GM21529 (cell line): Measurements from ENCODE around the gene LONP1.
"Not testable (repeated sequence)": the region's sequence is repeated elsewhere in the genome, so short reads cannot be mapped to it uniquely, and the experiment has no call there.

Experiments
- ATAC-seq: cut with Tn5 transposase; IDR thresholded peaks from one replicate; pipeline ENCODE4 v1.9.1; 2021; ENCODE audit not compliant: unreplicated experiment

LONP1 gene

DNA sequence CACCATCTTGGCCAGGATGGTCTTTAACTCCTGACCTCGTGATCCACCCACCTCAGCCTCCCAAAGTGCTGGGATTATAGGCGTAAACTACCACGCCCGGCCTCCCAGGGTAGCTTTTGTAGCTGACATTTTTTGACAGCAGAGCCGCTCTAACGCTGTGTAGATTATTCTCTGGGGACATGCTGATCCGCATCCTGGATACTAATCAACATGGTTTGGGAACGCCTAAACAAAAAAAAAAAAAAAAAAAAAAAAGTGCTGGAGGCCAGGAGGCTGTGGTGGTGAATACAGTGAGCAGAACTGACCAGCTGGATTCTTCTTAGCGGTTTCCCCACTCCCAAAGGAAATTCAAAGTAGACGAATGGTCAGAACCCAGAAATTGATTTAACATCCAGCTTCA, 5.1 kb downstream of the LONP1 start:
- no peak for ATAC-seq

DNA sequence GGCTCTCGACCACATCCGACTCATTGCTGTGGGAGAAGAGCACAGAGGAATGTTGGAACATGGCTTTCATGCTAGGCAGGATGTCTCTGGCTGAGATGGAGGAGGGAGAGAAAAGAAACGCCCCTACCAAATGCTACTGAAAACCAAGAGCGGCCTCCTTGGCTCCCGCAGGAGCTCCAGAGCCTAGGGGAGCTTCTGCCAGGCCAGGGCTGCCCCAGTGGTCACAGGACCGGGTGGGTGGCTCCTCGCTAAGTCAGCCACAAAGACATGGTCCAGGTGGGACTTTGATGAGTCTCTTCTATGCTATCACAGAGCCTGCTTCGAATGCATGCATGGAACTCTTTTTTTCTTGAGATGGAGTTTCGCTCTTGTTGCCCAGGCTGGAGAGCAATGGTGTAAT, 6.7 kb downstream of the LONP1 start:
- ATAC-seq, result no peak

DNA sequence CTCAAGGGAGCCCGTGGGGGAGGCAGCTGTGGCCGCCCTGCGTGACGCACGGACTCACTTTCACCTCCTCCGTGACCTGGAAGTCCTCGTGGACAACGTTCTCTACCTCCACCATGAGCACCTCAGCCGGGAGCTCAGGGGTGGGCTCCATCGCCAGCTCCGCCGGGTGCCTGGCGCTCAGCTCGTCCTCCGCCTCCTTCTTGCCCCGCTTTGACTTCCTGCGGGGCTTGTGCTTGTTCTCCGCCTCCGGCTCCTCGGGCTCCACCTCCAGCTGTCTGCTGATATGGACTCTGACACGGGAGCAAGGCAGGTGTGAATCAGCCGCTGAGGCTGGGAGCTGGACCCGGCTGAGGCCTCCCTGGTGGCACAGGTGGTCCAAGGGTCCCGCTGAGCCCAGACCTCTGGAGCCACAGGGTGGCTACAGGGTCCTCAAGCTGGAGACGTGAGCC, 8.2 kb downstream of the LONP1 start:
- no peak for ATAC-seq

DNA sequence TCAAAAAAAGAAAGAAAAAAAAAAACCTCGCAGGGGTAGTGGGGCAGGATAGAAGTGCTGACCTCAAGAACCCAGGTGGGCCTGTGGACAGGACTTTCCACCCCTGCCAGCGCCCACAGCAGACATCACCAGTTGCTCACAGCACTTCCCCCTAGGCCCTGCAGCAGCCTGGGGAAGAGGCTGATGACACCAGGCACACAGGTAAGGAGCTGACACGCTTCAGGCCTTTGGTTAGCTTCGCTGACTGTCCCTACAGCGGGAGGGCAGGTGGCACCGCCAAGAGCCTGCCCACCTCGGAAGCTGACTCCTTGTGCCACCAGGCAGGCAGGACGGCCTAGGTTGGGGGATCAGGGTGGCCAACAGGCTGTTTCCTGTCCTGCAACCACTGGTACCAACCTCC, 8.9 kb downstream of the LONP1 start:
- no peak for ATAC-seq

DNA sequence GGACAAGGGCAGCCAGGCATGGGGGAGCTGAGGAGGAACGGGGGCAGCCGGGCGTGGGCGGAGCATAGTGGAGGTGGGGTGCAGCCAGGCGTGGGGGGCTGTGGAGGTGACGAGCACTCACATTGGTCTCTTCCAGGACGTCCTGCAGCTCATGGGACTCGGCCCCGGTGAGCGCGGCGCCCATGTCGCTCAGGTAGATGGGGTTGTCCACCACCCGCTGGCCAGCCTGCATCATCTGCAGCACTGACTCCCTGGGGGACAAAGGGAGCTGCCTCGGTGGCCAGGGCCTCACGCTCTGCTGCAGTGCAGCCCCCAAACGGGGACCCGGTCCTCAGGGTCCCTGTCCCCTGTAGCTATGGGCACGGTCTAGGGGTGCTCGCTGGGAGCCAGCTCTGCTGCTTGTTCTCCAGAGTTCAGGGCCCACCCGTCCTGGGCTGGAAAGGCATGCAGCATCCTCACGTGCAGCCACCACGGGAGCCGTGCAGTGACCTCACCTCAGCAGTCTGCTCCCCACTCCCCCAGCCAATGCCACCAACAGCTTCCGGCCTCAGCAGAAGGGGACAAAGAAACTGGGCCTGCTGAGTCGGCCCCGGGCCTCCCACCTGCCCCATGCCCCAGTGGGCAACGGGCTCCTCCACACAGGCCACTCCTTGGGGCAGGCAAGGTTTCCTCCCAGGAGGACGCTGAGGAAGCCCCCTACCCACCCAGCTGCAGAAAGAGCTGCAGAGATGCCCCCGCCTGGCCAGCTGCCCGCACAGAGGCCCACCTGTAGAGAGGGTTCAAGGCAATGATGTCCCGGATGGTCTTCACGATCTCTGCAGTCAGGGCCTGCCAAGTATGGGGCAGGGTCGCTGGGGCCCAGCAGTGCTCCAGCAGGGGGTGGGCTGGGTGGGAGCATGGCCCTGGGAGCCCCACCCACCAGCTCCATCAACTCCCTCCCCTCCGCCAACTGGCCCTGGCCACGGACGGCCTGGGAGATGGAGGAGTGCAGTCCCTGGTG, 12.1 kb downstream of the LONP1 start:
- ATAC-seq, result no peak

DNA sequence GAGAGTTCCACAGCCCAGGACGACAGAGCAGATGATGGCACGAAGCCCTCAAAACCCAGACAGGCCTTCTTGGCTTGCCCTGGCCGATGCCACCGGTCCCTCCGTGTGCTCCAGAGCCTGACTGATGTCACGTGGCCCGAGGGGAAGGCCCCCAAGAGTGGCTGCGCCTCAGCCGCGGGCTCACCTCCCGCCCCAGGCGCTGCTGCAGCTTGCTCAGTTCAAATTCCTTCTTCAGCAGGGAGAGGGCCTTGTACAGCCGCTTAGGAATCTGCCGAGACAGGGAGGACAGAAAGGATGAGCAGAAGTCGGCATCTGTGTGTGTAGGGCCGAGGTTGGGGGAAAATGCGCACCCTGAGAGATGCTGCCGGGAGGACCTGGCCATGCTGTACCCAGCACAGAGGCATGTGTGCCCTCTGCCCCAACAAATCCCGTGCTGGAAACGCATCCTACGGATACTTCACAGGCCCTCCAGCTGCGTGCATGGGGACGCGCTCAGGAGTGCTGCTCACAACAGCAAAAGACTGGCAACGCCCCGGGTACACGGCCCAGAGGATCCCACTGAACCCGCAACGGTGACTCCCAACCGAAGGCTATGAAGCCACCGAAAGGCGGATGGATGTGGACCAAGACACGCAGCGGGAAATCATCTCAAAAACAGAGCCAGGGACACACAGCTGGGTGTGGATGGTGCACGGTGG, 12.9 kb downstream of the LONP1 start:
- no peak for ATAC-seq

DNA sequence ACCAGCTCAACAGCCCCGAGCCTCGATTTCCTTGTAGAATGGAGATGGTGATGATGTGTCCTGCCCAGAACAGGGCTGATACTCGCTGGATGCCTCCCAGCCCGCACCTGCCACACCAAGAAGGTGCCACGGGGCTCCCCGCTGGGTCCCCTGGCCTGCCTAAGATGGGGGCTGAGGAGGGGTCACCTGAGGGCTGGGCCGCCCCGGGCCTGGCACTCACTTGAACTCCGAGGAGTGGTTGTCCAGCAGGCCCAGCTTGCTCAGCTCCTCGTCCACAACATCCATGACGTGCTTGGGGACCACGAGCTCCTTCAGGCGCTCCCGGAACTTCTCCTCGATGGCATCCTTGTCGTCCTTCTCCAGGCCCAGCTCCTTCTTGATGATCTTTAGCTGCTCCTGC, 14.4 kb downstream of the LONP1 start:
- ATAC-seq, result no peak

DNA sequence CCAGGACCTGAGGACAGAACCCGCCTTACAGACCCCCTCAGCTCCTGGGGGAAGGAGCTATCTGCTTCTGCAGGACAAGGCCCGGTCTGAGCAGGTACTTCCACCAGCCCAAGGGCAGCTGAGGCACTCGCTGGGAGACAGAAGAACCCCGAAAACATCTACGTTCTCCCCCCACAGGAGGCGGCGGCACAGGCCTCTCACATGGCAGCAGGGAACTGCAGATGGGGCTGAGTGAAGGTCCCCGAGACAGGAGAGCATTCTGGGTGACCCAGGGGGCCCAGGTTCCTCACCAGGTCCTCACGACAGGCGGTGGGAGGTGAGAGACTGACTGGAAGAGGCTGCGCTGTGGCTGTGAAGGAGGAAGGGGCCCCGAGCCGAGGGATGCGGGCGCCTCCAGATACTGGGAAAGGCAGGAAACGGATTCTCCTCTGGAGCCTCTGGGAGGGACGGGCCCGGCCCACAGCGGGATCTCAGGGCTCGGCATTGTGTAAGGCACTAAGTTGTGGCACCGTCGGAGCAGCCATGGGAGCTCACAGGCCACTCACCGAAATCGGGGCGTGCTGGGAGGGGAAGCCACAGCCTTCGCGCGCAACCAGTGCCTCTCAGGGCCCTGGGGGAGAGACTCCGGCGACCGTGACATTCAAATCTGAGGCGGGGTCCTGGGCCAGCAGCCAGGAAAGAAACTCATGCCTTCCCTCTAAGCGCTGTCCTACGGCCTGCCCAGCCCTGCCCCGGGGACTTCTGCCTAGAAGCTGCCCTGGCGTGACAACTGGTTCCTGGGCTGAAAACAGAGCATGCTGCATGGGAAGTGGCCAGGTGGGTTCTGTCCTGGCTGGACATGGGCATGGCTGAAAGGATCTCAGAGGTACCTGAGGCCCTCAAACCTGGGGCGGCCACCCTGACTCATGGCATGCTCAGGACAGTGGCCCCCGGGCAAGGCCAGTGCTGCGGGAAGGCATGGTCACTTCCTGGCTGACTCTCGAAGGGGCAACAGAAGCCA, 15.8 kb downstream of the LONP1 start:
- ATAC-seq, result no peak

DNA sequence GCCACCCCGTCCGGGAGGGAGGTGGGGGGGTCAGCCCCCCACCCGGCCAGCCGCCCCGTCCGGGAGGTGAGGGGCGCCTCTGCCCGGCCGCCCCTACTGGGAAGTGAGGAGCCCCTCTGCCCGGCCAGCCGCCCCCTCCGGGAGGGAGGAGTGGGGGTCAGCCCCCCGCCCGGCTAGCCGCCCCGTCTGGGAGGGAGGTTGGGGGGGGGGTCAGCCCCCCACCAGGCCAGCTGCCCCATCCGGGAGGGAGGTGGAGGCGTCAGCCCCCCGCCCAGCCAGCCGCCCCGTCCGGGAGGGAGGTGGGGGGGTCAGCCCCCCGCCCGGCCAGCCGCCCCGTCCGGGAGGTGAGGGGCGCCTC, 17.9 kb downstream of the LONP1 start:
- not testable (repeated sequence) for ATAC-seq

DNA sequence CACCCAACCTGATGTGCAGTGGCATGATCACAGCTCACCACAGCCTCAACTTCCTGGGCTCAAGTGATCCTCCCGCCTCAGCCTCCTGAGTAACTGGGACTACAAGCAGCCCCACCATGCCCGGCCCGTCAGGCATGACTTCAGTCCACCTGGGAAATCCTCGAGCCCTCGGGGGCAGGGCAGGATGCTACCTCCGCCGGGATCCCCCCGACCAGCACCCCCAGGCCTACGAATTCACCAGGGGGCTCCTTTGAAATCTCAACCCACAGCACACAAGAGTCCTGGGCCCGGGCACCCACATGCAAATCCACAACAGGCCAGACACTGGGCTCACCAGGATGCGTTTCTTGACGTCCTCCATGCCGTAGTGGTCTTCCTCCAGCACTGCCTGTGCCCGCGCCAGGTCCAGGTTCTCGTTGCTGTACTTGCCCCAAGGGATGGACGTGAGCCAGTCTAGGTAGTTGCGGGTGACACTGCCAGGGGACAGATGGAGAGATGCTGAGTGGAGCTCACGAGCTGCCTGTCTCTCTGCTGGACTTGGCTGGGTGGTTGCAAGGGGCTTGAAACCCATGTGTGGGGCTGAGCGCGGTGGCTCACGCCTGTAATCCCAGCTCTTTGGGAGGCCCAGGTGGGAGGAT, 19.4 kb downstream of the LONP1 start:
- ATAC-seq, result no peak

DNA sequence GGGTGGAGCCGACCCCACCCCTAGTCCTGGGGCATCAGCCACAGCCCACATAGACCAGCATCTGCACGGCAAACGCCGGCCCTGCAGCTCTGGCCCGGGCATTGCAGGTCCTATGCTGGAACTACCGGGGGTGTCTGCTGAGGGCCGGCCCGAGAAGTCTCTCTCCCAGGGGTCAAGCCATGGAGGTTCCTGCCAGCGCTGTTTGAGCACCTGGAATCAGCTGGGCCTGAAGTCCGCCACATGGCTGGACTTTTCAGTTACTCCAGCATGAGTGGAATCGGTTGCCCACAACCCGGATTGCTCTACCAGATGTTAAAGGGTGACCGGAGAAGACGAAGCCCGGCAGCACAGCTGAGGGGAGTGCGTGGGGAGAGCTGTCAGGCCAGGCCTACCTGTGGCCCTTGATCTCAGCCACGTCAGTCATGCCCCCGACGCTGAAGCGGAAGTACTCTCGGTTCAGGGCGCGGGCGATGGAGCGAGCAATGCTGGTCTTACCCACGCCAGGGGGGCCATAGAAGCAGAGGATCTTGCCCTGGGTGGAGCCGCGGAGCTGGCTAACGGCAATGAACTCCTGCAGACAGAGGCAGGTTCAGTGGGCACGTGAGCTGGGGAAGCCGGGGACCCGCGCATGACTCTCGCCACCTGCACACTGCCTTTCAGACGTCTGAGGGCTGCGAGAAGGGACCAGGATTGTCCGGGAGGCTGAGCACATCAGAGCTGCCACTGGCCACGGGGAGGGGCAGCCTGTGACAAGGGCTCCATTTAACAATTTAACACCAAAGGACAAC, 21.1 kb downstream of the LONP1 start:
- no peak for ATAC-seq

DNA sequence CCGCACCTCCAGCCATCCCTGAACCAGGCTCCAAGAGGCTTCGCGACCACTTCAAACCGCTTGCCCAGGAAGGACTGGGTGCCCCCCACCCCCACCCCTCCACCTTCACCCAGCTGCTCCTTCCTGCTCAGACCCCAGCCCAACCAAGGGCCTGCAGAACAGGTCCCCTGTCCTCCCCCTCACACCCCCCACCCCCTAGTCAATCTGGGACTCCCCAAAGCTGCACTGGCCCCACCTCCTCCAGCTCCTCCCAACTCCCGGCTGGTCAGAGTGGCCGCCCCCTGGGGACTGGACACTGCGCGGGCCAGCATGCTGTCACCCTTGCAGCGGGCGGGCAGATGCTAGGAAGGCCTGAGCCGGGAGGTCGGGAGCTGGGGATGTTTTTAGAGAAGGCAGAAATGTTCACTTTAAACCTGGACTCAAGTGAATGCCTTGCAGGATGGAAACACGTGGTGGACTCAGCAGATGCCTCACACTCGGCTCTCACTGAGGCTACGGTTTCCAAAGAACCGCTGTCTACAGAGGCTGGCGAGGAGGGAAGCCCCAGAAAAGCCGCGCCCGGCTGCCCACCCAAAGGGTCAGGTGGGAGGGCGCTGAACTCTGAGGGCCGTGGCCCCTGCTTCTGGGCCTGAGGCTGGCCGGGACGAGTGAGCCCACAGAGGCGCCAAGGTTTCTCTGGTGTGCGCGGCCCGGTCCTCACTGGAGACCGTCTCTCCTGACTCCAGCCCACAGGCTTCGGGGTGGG, 21.9 kb downstream of the LONP1 start:
- no peak for ATAC-seq

DNA sequence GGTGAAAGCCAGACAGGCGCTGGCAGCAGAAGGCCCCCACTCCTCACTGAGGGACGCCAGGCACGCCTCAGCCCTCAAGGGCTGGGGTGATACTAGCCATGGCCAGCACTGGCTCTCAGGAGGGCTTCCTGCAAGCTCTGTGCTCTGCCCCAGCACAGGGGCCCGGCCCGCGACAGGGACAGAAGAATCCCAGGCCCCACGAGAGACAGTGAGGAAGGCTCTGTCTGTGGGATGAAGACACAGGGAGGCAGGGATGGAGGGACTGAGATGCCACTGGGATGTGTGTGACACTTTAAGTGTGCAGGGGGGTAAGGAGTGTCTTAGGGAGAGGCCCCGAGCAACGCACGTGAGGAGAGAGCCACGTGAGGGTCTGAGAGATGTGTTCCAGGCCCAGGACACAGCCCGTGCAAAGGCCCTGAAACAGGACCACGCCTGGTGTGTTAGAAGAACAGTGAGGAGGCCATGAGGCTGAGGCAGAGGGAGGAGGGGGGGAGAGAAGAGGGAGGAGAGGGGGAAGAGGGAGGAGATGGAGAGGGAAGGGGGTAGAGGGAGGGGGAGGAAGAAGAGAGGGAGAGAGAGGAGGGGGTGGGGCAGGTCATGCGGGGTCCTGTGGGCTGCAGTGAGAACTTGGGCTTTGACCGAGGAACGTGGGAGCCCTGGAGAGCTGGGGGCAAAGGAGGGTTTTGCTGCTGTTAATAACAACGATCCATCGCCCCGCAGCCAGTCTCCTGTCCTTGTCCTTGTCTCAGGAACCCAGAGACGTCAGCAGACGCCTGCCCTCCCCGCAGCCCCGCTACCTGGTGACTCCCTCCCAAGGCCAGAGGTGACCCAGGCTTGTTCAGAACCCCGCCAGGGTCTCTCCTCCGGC, 22.7 kb downstream of the LONP1 start:
- no peak for ATAC-seq

DNA sequence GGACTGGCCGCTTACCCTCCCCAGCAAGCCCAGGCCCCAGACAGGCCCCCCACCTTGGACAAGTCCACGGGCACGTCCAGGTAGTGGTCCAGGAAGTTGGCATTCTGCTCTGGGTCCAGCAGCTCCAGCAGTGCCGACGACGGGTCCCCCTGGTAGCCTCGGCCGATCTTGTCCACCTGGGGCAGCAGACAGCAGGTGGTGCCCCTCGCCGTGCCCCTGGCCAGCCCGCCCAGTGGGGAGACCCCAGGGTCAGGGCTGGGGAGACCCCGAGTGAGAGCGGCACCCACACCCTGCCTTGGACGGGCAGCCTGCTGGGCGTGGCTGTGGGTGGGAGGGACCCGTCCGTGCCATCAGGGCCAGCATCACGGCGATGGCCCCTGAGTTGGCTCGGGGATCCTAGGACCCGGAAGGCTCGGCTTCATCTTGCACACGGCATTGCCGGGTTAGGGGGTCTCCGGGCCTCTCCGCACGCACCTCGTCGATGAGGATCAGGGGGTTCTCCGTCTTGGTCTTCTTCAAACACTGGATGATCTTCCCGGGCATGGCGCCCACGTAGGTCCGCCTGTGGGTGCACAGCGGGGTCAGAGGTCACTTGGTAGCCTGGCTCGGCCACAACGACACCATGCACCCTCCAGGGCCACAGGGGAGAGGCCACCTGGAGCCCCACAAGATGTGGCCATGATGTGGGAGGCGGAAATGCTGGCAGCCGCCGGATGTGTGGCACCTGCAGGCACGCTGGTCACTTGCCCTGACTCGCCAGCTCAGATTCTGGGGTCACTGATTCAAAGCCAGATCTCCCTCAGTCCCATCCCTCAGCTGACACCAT, 23.5 kb downstream of the LONP1 start:
- no peak for ATAC-seq

DNA sequence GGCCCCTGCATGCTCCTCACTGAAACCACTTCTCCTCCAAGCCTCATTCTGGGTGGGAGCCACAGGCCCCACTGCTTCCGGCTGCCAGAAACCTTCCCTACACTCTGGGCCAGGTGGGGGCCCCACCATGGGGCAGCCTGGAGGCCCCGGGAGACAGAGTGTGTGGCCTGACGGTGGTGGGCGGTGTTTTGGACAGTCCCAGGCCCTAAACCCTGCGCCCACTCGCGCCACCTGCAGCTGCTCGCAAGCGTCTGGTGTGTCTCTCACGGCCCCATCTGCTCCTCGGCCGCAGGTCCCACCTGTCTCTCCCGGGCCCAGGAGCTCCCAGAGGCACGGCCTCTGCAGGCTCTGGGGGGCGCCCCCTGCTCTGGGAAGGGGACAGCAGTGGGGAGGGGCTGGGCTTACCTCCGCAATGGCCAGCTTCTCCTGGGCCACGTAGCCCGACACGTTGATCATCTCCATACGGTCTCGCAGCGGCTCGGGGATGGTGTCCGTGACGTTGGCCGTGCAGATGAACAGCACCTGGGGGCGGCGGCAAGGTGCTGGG, 24.2 kb downstream of the LONP1 start:
- no peak for ATAC-seq

DNA sequence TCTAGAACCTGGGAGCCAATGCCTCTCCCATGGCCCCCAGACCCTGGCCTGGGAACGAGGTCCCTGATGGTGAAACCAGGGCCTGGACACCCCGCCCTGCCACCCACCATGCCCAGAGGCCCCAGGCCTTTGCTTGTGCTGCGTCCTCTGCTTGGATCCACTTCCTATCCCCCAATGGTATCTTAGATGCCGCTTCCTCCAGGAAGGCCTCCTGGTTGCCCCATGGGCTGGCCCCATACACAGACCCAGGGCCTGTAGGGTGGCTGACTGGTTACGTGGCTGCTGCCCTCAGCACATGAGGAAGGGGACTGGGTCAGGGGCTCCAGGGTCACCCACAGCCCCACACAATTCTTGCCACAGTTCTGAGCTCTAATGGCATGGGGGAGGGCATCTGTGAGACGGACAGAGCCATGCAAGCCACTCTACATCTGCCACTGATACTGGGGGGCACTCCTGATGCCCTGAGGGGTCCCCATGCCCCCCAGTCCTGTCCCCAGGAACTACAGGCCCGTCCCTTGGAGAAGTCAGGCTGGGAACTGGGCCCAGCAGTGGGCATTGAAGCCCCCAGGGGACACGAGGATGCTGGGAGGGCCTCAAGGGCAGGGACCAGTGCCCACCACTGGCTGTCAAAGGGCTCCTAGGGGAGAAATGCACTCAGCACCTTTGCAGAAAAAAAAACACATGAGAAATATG, 24.8 kb downstream of the LONP1 start:
- ATAC-seq, result no peak
